OCI-LY7 (cell line): ENCODE measurements around the gene NYNRIN. TPM values are rescaled to one million over a fixed set of nuclear protein-coding genes. Genes with fewer than 3 reads are reported as not detected.
A peak's percentile ranks its signal among the peaks of the same experiment; 100 is the strongest.

Experiments
- BruUV-seq: library from RNA; stranded (reverse); fragments of 400-500 nt; replicated peaks from 2 replicates; lab custom pipeline; 2021; lab: Mats Ljungman, UMichigan
- CTCF ChIA-PET: fragments of 300-600 bp; sonication (Branson Sonifier 250); formaldehyde crosslinking; loops from one replicate; lab custom pipeline; 2022; ENCODE audit warnings: antibody characterized with exemption; ENCODE audit not compliant: unreplicated experiment; lab: Charles Lee
- POLR2A ChIA-PET: fragments of 300-600 bp; sonication (Branson Sonifier 250); formaldehyde crosslinking; loops from one replicate; lab custom pipeline; 2022; ENCODE audit warnings: antibody characterized with exemption; lab: Charles Lee
- DNase-seq: peaks from one replicate; pipeline ENCODE4 v3.0.0-alpha.2; 2015; ENCODE audit warnings: low spot score
- H2AFZ ChIP-seq: fragments of 200-600 bp; sonication (generic), shearing (Covaris generic); 2 replicates; pipeline ENCODE4 v1.6.1; 2014; ENCODE audit warnings: mild to moderate bottlenecking, antibody characterized with exemption, low read length, moderate library complexity
- H3K27ac ChIP-seq: fragments of 200-600 bp; sonication (generic); 2 replicates; pipeline ENCODE4 v1.5.1; 2014; ENCODE audit warnings: mixed run types, low read depth, mild to moderate bottlenecking, moderate library complexity, low read length, inconsistent platforms; ENCODE audit not compliant: poor library complexity, severe bottlenecking
- H3K36me3 ChIP-seq: fragments of 200-600 bp; sonication (generic); 2 replicates; pipeline ENCODE4 v1.6.1; 2014; ENCODE audit warnings: mild to moderate bottlenecking, antibody characterized with exemption, low read length, moderate library complexity, mixed read lengths; ENCODE audit not compliant: insufficient read depth
- H3K4me1 ChIP-seq: fragments of 200-600 bp; sonication (generic); 2 replicates; pipeline ENCODE4 v1.5.1; 2014; ENCODE audit warnings: mild to moderate bottlenecking, low read length; ENCODE audit not compliant: insufficient read depth, poor library complexity, severe bottlenecking
- H3K4me2 ChIP-seq: fragments of 200-600 bp; sonication (generic); 2 replicates; pipeline ENCODE4 v1.6.1; 2014; ENCODE audit warnings: mild to moderate bottlenecking, low read length
- H3K4me3 ChIP-seq: fragments of 200-600 bp; sonication (generic); 2 replicates; pipeline ENCODE4 v1.5.1; 2014; ENCODE audit warnings: mild to moderate bottlenecking, low read depth, low read length; ENCODE audit not compliant: poor library complexity, severe bottlenecking
- H3K79me2 ChIP-seq: fragments of 200-600 bp; sonication (generic); 2 replicates; pipeline ENCODE4 v1.6.1; 2016; ENCODE audit warnings: low read depth, mild to moderate bottlenecking, low read length, moderate library complexity, mixed read lengths; ENCODE audit not compliant: insufficient read depth
- H3K9me2 ChIP-seq: fragments of 200-600 bp; sonication (generic); 2 replicates; pipeline ENCODE4 v1.6.1; 2016; ENCODE audit warnings: mild to moderate bottlenecking, low read length, mixed read lengths; ENCODE audit not compliant: insufficient read depth
- H3K9me3 ChIP-seq: fragments of 200-600 bp; sonication (generic); 2 replicates; pipeline ENCODE4 v1.6.1; 2014; ENCODE audit warnings: mild to moderate bottlenecking, mixed run types, low read length, mixed read lengths
- H4K20me1 ChIP-seq: fragments of 200-600 bp; sonication (generic); 2 replicates; pipeline ENCODE4 v1.6.1; 2014; ENCODE audit warnings: mild to moderate bottlenecking, antibody characterized with exemption, low read length, moderate library complexity, mixed read lengths; ENCODE audit not compliant: insufficient read depth
- EZH2phosphoT487 ChIP-seq: fragments of 200-600 bp; sonication (generic); IDR thresholded peaks from 2 replicates; pipeline ENCODE4 v1.6.1; 2018; ENCODE audit warnings: low read depth, borderline replicate concordance, mild to moderate bottlenecking, mixed run types, antibody characterized with exemption, low read length, moderate library complexity, mixed read lengths
- intact Hi-C: fragments of 100-400 bp; cut with micrococcal nuclease; formaldehyde crosslinking; loops from one replicate; pipeline ENCODE4 v1.10.0; 2022; ENCODE audit not compliant: unreplicated experiment
- total RNA-seq, 2 experiments: library from RNA; depleted of rRNA in 1 of 2; stranded (reverse); fragments of >200 nt in 1 of 2; shearing (Covaris generic) in 1 of 2; gene quantifications; 2 replicates each; pipeline ENCODE4 v1.2.3, GENCODE V29; 2014 to 2022
- TF ChIP-seq, protein P1 (sequence below): fragments of 200-600 bp; sonication (generic); conservative IDR thresholded peaks from 2 replicates; pipeline ENCODE4 v1.5.1; 2014; ENCODE audit warnings: mild to moderate bottlenecking, antibody characterized with exemption, low read length, moderate library complexity, mixed read lengths

The NYNRIN gene
- total RNA-seq, 2 experiments from 2014 or later: 0.13 TPM; not detected in 1

DNA sequence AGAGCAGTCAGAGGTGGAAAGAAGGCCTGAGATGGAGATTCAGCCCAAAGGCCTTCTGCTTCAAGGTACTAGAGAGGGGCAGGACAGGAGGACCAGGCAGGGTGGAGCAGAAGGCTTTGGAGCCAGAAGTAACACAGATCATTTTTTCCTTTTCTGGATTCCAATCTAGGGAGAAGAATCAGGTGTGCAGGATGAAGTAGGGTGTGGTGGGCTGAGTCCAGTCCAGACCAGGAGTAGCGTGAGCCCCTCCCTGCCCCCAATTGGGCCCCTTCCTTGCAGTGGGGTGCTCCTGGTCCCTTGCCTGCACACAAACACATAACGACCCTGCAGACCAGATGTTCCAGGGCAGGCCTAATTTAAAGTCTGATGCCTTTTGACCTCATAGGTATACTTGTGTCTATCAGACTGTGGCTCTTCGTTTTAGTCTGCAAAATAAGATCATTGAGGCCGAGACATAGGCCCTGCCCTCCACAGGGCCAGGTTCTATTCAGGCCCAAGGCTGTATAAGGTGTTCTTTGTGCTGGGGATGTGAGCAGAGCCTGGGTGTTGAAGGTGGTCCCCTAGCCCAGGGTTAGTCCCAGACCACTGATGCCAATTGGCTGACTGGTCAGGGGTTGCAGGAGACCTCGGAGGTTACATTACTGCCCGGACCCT is 1.0 kb upstream of the NYNRIN start:
- no peak for TF ChIP-seq EZH2phosphoT487
- TF ChIP-seq, protein P1, sequence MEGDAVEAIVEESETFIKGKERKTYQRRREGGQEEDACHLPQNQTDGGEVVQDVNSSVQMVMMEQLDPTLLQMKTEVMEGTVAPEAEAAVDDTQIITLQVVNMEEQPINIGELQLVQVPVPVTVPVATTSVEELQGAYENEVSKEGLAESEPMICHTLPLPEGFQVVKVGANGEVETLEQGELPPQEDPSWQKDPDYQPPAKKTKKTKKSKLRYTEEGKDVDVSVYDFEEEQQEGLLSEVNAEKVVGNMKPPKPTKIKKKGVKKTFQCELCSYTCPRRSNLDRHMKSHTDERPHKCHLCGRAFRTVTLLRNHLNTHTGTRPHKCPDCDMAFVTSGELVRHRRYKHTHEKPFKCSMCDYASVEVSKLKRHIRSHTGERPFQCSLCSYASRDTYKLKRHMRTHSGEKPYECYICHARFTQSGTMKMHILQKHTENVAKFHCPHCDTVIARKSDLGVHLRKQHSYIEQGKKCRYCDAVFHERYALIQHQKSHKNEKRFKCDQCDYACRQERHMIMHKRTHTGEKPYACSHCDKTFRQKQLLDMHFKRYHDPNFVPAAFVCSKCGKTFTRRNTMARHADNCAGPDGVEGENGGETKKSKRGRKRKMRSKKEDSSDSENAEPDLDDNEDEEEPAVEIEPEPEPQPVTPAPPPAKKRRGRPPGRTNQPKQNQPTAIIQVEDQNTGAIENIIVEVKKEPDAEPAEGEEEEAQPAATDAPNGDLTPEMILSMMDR: no peak
- H3K9me2 ChIP-seq: no peaks in the 10 kb centered on the region
- no peaks in the 10 kb centered on the region for H3K9me3 ChIP-seq
- no peak for DNase-seq
- no peaks in the 10 kb centered on the region for H3K79me2 ChIP-seq
- POLR2A ChIA-PET: no interaction called here
- no peaks in the 10 kb centered on the region for H4K20me1 ChIP-seq
- intact Hi-C loops: no loop called here
- H3K36me3 ChIP-seq: no peaks in the 10 kb centered on the region
- no peak overlapping the region for H2AFZ ChIP-seq
- H3K4me2 ChIP-seq: no peak overlapping the region
- H3K4me3 ChIP-seq: no peak overlapping the region
- CTCF ChIA-PET: no interaction called here
- H3K4me1 ChIP-seq: no peaks in the 10 kb centered on the region
- no peak overlapping the region for H3K27ac ChIP-seq
- no TSS peak for BruUV-seq

DNA sequence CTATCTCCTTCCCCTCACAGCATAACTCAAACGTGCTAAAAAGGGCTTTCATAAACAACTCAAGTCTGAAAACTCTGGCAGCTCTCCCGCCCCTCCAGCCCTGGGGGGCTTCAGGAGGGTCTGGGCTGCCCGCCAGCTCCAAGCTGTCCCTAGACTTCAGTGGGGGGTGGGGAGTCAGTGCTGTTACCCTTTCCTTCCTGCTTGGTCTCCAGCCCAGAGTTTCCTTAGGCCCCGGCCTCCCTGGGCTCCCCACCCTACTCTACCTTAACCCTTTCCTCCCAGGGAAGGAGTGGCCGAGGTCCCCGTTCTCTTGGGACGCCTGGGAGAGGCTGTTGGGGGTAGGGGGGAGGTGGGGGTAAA is 530 bp upstream of the NYNRIN start:
- H3K9me2 ChIP-seq: no peaks in the 10 kb centered on the region
- no peak overlapping the region for H3K4me2 ChIP-seq
- ChIA-PET POLR2A (no interaction called here), CTCF (no interaction called here)
- H3K9me3 ChIP-seq: no peaks in the 10 kb centered on the region
- intact Hi-C loops: no loop called here
- H4K20me1 ChIP-seq: no peaks in the 10 kb centered on the region
- DNase-seq: no peak
- H2AFZ ChIP-seq: no peak overlapping the region
- TF ChIP-seq, protein P1: no peak
- TF ChIP-seq EZH2phosphoT487: no peak
- H3K36me3 ChIP-seq: no peaks in the 10 kb centered on the region
- no peak overlapping the region for H3K4me3 ChIP-seq
- H3K27ac ChIP-seq: no peak overlapping the region
- H3K4me1 ChIP-seq: no peaks in the 10 kb centered on the region
- BruUV-seq: no TSS peak
- no peaks in the 10 kb centered on the region for H3K79me2 ChIP-seq

DNA sequence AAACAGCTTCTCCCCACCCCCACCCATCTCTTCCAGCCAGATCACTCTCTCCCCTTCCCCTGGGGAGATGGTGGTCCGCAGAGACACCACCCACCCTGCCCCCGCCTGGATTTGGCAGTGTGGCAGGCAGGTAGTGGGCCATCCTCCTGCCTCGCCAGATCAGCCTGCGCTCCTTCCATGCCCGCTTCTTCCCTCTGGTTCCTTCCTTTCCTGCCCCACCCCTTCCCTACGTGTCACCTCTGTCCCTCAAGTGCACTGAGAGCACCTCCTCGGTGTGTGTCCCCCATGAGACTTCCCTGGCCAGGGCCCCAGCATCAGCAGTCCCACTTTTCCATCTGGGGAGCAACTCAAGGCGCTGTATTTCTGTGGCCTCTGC is 632 bp downstream of the NYNRIN start:
- ChIA-PET CTCF (no interaction called here), POLR2A (no interaction called here)
- peak overlapping the region; percentile 53; the same call in 1 of the 2 replicates for H3K4me2 ChIP-seq
- H3K4me3 ChIP-seq: no peak overlapping the region
- H3K36me3 ChIP-seq: no peaks in the 10 kb centered on the region
- H3K9me3 ChIP-seq: no peaks in the 10 kb centered on the region
- no peaks in the 10 kb centered on the region for H3K79me2 ChIP-seq
- H2AFZ ChIP-seq: no peak overlapping the region
- intact Hi-C loops: no loop called here
- TF ChIP-seq, protein P1: no peak
- TF ChIP-seq EZH2phosphoT487: no peak
- H3K27ac ChIP-seq: no peak overlapping the region
- no peaks in the 10 kb centered on the region for H4K20me1 ChIP-seq
- DNase-seq: no peak
- BruUV-seq: no TSS peak
- H3K4me1 ChIP-seq: no peaks in the 10 kb centered on the region
- no peaks in the 10 kb centered on the region for H3K9me2 ChIP-seq
